ENCODE measurements around the gene KRTCAP2.

The KRTCAP2 gene

DNA sequence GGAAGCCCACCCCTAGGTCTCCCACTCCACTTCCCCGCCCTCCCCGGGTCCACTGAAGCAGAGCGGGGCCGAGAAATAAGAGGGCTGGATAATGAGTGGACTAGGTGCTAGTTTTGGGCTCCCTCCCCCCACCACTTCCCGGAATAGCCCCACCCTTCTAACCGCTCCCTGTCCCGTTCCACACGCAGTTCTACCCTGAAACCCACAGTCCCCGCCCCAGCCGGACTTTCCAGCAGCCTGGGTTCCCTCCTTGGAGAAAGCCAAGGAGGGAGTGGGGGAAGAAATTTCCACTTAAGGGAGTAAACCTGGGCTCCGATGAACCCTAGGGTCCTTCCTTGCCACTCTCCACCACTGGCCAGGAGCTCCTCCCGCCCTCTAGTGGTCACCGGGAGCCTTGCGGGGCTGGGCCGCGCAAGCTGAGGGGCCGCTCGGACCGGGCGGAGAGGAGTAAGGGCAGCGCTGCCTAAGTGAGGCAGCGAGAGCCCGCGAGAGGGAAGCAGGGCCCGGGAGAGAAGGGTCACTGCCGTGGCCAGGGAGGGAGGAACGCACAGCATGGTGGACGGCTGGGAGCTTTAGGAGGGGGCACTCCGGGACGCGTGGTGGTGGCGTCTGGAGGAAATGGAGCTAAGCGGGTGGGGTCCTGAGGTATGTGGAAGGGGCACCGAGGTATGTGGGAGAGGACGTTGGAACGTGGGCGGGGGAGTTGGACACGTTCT lies 20.3 kb upstream of the KRTCAP2 start:
- TF ChIP-seq, protein P1, sequence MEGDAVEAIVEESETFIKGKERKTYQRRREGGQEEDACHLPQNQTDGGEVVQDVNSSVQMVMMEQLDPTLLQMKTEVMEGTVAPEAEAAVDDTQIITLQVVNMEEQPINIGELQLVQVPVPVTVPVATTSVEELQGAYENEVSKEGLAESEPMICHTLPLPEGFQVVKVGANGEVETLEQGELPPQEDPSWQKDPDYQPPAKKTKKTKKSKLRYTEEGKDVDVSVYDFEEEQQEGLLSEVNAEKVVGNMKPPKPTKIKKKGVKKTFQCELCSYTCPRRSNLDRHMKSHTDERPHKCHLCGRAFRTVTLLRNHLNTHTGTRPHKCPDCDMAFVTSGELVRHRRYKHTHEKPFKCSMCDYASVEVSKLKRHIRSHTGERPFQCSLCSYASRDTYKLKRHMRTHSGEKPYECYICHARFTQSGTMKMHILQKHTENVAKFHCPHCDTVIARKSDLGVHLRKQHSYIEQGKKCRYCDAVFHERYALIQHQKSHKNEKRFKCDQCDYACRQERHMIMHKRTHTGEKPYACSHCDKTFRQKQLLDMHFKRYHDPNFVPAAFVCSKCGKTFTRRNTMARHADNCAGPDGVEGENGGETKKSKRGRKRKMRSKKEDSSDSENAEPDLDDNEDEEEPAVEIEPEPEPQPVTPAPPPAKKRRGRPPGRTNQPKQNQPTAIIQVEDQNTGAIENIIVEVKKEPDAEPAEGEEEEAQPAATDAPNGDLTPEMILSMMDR (IDR thresholded peaks at IDR 0.05), result peak; percentile 100

DNA sequence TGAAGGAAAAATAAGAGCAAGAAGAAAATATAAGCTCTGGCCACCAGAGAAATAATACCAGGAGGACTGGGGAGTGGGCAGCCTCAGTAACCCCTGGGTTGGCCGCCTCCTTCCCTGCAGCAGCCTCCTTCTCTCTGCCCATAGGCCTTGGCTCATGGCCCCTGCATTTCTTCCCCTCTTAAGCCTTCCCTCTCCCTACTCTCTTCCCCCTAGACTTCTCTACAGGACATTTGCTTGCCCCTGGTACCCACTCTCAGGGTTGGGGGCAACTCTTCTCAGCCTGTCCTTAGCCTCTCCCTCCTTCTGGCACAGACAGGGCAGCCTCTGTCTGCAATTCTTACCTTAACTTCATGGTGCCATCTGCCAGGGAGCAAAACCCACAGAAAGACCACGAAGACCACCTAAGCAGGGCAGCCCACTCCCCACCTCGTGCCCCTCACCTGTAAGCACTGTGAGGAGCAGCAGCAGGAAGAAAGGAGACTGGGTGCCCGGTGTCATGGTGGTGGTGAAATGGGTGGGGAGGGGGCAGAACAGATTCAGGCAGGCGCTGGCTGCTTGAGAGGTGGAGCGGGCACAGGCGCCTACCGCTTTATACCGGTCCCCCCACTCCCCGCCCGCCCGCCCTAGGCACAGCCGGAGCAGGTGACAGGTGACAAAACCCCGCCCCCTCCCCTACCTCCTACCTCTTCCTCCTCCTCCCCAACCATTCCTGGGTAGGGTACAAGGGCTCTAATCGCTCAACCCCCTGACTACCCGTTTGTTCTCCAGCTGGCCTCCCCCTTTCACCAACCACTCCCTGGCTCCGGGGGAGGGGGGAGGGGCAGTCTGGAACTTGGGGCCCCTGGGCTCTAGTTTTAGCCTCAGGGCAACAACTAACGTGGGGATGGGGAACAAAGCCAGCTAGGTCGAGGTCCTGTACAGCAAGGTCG lies 19.5 kb upstream of the KRTCAP2 start:
- TF ChIP-seq, protein P1 (IDR thresholded peaks at IDR 0.05), result no peak

DNA sequence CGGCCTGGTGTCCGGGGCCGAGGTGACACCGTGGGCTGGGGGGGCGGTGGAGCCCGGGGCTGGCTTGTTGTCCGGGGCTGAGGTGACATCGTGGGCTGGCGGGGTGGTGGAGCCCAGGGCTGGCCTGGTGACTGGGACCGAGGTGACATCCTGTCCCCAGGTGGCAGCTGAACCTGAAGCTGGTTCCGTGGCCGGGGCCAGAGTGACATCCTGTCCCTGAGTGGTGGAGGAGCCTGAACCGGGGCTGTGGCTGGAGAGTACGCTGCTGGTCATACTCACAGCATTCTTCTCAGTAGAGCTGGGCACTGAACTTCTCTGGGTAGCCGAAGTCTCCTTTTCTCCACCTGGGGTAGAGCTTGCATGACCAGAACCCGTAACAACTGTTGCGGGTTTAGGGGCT lies 18.8 kb upstream of the KRTCAP2 start:
- TF ChIP-seq, protein P1 (IDR thresholded peaks at IDR 0.05), result no peak

DNA sequence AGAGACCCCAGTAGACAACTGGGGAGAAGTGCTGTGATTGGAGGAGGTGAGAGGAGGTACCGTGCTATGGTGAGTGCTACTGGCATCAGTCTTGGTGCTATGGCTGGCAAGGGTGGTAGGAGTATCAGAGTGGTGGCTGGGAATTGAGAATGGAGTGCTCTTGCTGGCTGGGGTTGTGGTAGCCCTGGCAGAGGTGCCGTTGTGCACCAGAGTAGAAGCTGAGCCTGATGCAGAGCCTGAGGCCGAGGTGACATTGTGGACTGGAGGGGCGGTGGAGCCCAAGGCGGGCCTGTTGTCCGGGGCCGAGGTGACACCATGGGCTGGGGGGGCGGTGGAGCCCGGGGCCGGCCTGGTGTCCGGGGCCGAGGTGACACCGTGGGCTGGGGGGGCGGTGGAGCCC lies 15.2 kb upstream of the KRTCAP2 start:
- TF ChIP-seq, protein P1 (IDR thresholded peaks at IDR 0.05), result no peak

DNA sequence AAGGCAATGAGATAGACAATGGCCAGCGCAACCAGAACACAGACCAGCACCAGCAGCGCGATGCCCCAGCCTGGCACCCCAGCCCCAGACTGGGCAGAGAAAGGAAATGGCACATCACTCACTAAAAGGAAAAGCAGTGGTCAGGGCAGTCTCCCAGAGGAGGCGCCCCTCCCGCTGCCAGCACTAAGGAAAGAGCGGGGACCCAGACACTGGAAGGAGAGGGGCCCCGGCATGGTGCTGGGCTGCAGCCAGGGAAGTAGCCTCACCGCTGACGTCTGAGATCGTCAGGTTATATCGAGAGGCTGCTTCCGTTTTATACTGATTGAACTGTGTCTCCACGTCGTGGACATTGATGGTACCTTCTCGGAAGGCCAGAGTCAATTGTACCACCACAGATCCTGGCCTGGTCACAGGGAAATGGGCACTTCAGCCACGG lies 14.4 kb upstream of the KRTCAP2 start:
- TF ChIP-seq, protein P1 (IDR thresholded peaks at IDR 0.05), result no peak

DNA sequence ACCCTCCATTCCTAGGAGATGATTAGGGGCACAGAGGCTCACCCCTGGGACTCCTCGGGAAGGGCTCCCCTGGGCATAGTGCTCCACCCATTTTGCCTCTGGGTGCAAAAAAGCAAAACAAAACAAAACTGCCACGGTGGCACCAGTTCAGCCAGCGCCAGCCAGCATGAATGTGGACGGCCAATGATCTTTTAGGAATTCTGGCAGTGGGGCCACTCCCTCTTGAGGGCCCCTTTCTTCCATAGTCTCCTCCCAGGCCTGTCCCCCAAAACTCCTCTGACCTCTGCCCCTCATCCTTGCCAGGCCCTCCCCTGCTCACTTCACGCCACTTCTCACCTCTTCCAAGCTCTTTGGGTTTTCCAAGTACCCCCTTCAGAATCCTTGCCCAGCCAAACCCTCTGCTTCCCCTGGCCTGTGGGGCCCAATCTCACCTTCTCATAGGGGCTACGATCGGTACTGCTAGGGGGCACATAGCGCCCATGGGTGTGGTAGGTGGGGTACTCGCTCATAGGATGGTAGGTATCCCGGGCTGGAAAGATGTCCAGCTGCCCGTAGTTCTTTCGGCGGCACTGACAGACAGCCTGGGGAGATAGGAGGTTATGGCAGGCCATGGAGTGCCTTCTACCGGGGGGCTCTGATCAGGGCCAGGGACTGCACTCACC lies 13.8 kb upstream of the KRTCAP2 start:
- TF ChIP-seq, protein P1 (IDR thresholded peaks at IDR 0.05), result no peak

DNA sequence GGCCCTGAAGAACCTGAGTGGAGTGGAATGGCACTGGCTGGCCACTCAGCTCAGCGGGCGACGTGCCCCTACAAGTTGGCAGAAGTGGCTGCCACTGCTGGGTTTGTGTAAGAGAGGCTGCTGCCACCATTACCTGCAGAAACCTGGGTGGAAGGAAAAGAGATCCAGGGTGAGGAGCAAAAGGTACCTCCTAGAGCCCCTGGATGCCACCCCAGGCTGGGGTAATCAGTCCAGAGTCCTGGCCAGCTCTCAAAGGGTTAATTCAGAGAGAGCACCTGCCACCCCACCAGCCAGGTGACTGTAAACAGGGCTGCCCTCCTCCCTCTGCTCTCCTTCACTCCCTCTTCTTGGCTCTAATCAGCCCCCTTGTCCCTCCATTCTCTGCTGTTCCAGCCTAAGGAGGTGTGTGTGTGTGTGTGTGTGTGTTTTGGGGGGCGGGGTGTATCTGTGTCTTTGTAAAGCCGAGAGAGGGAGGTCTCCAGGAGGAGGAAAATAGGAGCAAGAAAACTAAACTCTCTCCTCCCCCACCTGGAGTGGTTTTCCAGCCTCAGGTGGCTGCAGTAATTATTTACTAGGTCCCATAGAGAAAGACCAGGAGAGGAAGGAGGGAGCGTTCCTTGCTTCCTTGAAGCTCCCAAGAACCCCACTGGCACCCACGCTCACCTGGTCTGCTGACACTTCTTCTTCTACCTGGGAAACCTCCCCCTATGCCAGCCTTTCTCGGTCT lies 13.1 kb upstream of the KRTCAP2 start:
- TF ChIP-seq, protein P1 (IDR thresholded peaks at IDR 0.05), result no peak

All from LNCAP (cell line).